GM12892 (cell line): ENCODE measurements around the gene MED12L.

Experiments
- DNase-seq: peaks from one replicate; pipeline ENCODE4 v3.0.0; 2011; ENCODE audit not compliant: insufficient read length
- FAIRE-seq: peaks from 2 replicates; lab custom pipeline; 2011; peaks lifted over from hg19 to GRCh38; lab: Jason Lieb, UNC
- POLR2A ChIP-seq: IDR thresholded peaks from 2 replicates; pipeline ENCODE4 v1.6.1; 2011; ENCODE audit warnings: low read depth, low read length, control low read depth
- POLR2AphosphoS5 ChIP-seq: IDR thresholded peaks from 2 replicates; pipeline ENCODE4 v1.6.1; 2011; ENCODE audit warnings: low read depth, low read length, control low read depth
- TAF1 ChIP-seq: IDR thresholded peaks from 2 replicates; pipeline ENCODE4 v1.6.1; 2011; ENCODE audit warnings: low read depth, mild to moderate bottlenecking, control low read depth, low read length, borderline replicate concordance

Gene MED12L

GRCh38 chr3:151281671-151282324 is 196.3 kb downstream of the MED12L start:
- FAIRE-seq (no peak), DNase-seq (no peak)
- TF ChIP-seq POLR2AphosphoS5 (no peak), TAF1 (no peak), POLR2A (no peak)

GRCh38 chr3:151282921-151283320 is 197.5 kb downstream of the MED12L start:
- peak; percentile 15 for DNase-seq
- TF ChIP-seq POLR2AphosphoS5 = no peak
- TF ChIP-seq POLR2A = no peak
- TF ChIP-seq TAF1 = no peak
- FAIRE-seq = peak; percentile 87

GRCh38 chr3:151283387-151283786 is 197.9 kb downstream of the MED12L start:
- TF ChIP-seq TAF1 = no peak
- TF ChIP-seq POLR2A = no peak
- TF ChIP-seq POLR2AphosphoS5 = no peak
- DNase-seq (no peak), FAIRE-seq (no peak)

- DNase-seq = no peak
- FAIRE-seq = peak; percentile 63
- TF ChIP-seq POLR2A (no peak), TAF1 (no peak), POLR2AphosphoS5 (no peak)
Observed at GRCh38 chr3:151283907-151284461, 198.5 kb downstream of the MED12L start.

- TF ChIP-seq POLR2AphosphoS5 (no peak), TAF1 (no peak), POLR2A (no peak)
- DNase-seq = no peak
- FAIRE-seq = no peak
Observed at GRCh38 chr3:151285940-151286339, 200.5 kb downstream of the MED12L start.

GRCh38 chr3:151289445-151289844 is 204.0 kb downstream of the MED12L start:
- FAIRE-seq = no peak
- TF ChIP-seq TAF1 = no peak
- no peak for TF ChIP-seq POLR2AphosphoS5
- TF ChIP-seq POLR2A = no peak
- DNase-seq = no peak

- FAIRE-seq (no peak), DNase-seq (no peak)
- TF ChIP-seq TAF1 = no peak
- no peak for TF ChIP-seq POLR2AphosphoS5
- TF ChIP-seq POLR2A = no peak
Observed at GRCh38 chr3:151290673-151291072, 205.2 kb downstream of the MED12L start.

GRCh38 chr3:151293127-151293526 is 207.7 kb downstream of the MED12L start:
- FAIRE-seq = no peak
- TF ChIP-seq POLR2A (no peak), POLR2AphosphoS5 (no peak), TAF1 (no peak)

GRCh38 chr3:151296226-151296625 is 210.8 kb downstream of the MED12L start:
- TF ChIP-seq TAF1 (no peak), POLR2AphosphoS5 (no peak), POLR2A (no peak)
- DNase-seq (no peak), FAIRE-seq (no peak)

More at GRCh38 chr3:151293127-151293526, 207.7 kb downstream of the MED12L start:
- no peak for DNase-seq

- TF ChIP-seq POLR2A (no peak), POLR2AphosphoS5 (no peak), TAF1 (no peak)
- DNase-seq (no peak), FAIRE-seq (no peak)
Observed at GRCh38 chr3:151297429-151297828, 212.0 kb downstream of the MED12L start.

GRCh38 chr3:151299006-151299405 is 213.5 kb downstream of the MED12L start:
- DNase-seq = no peak
- FAIRE-seq = no peak
- no peak for TF ChIP-seq POLR2A

GRCh38 chr3:151300539-151300938 is 215.1 kb downstream of the MED12L start:
- no peak for FAIRE-seq

GRCh38 chr3:151301787-151302186 is 216.3 kb downstream of the MED12L start:
- TF ChIP-seq POLR2AphosphoS5 (no peak), POLR2A (no peak), TAF1 (no peak)
- FAIRE-seq (no peak), DNase-seq (no peak)

More at GRCh38 chr3:151300539-151300938, 215.1 kb downstream of the MED12L start:
- no peak for DNase-seq
- TF ChIP-seq POLR2AphosphoS5 = no peak
- TF ChIP-seq TAF1 = no peak
- TF ChIP-seq POLR2A = no peak
